Measurements from ENCODE around the gene CLDN24.

CLDN24 gene

DNA sequence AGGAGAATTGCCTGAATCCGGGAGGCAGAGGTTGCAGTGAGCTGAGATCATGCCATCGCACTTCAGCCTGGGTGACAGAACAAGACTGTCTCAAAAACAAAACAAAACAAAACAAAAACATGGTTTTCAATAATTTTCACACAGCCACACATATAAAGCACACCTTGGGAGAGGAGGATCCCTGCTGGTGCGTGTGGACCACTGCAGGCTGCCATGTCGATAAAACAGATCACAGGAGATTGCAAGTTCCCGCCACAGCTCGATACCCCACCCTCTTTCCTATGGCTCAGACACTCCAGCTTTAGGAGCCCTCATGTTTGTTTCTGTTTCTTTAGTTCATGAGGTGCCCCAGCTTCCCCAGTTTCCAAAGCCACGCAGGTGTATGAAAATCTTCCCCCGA is 31.3 kb upstream of the CLDN24 start:
- no peak overlapping the region for H3K4me3 ChIP-seq (ENCODE audit: low read length)
- TF ChIP-seq, protein P1, sequence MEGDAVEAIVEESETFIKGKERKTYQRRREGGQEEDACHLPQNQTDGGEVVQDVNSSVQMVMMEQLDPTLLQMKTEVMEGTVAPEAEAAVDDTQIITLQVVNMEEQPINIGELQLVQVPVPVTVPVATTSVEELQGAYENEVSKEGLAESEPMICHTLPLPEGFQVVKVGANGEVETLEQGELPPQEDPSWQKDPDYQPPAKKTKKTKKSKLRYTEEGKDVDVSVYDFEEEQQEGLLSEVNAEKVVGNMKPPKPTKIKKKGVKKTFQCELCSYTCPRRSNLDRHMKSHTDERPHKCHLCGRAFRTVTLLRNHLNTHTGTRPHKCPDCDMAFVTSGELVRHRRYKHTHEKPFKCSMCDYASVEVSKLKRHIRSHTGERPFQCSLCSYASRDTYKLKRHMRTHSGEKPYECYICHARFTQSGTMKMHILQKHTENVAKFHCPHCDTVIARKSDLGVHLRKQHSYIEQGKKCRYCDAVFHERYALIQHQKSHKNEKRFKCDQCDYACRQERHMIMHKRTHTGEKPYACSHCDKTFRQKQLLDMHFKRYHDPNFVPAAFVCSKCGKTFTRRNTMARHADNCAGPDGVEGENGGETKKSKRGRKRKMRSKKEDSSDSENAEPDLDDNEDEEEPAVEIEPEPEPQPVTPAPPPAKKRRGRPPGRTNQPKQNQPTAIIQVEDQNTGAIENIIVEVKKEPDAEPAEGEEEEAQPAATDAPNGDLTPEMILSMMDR (conservative IDR thresholded peaks at IDR 0.05; ENCODE audit: low read depth, low read length): peak; percentile 3
- DNase-seq (ENCODE audit: low read depth): no peak

DNA sequence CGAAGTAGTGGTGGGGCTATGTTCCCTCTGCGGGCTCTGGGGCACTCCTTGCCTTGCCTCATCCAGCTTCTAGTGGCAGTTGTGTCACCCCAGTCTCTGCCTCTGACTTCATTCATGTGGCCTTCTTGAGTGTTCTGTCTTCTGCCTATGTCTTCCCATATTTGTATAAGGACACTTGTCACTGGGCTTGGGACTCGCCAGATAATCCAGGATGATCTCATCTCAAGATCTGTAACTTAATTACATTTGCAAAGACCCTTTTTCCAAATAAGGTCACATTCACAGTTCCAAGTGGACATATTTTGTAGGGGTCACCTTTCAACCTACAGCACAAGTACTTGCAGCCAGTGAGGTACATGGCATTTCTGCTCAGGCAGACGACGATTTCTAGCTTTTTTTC is 30.3 kb upstream of the CLDN24 start:
- DNase-seq (ENCODE audit: low read depth): no peak
- H3K4me3 ChIP-seq (ENCODE audit: low read length): no peak overlapping the region
- TF ChIP-seq, protein P1 (conservative IDR thresholded peaks at IDR 0.05; ENCODE audit: low read depth, low read length): no peak

- H3K4me3 ChIP-seq (ENCODE audit: low read length): no peak overlapping the region
- DNase-seq (ENCODE audit: low read depth): no peak
- TF ChIP-seq, protein P1 (conservative IDR thresholded peaks at IDR 0.05; ENCODE audit: low read depth, low read length): no peak
These were observed 28.3 kb upstream of the CLDN24 start for GRCh38 chr4:183350317-183351071.

DNA sequence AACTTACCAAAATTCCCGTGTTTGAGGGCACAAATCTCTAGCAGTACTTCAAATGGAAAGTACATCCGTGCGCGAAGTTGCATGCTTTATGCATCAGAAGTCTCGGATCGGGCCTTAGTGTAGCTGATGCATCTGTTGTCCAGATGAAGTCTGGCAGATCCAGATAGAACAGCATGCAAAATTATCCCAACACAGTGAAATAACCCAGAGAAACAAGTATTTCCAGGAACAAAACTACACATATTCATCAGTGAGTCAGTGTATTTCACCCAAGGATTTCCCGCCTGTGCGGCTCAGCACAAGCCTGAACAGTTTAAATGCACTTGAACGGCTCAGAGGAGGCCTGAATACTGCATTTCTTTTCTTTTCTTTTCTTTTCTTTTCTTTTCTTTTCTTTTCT is 27.4 kb upstream of the CLDN24 start:
- no peak overlapping the region for H3K4me3 ChIP-seq (ENCODE audit: low read length)
- TF ChIP-seq, protein P1 (conservative IDR thresholded peaks at IDR 0.05; ENCODE audit: low read depth, low read length): no peak

GRCh38 chr4:183348706-183349659 is 26.8 kb upstream of the CLDN24 start:
- TF ChIP-seq, protein P1 (conservative IDR thresholded peaks at IDR 0.05; ENCODE audit: low read depth, low read length): no peak
- peak; percentile 68 for DNase-seq (ENCODE audit: low read depth)
- no peak overlapping the region for H3K4me3 ChIP-seq (ENCODE audit: low read length)

More for the DNA sequence above, 27.4 kb upstream of the CLDN24 start:
- no peak for DNase-seq (ENCODE audit: low read depth)

- no peak for DNase-seq (ENCODE audit: low read depth)
- H3K4me3 ChIP-seq (ENCODE audit: low read length): no peak overlapping the region
- TF ChIP-seq, protein P1 (conservative IDR thresholded peaks at IDR 0.05; ENCODE audit: low read depth, low read length): no peak
These were observed 25.9 kb upstream of the CLDN24 start for GRCh38 chr4:183348136-183348535.
